ENCODE results near the gene TTC8. TPM values are rescaled to one million over a fixed set of nuclear protein-coding genes. Genes with fewer than 3 reads are reported as not detected.

Gene TTC8
- total RNA-seq, 1 donor from 2014 or later = 27.2 TPM

- Mint-ChIP-seq H3K4me1 (ENCODE audit: low read depth) (peaks cover 6% of the 10 kb centered on the region), H3K36me3 (ENCODE audit: low read depth) (no peaks in the 10 kb centered on the region), H3K27me3 (ENCODE audit: low read depth) (peaks cover 6% of the 10 kb centered on the region), H3K27ac (ENCODE audit: unreplicated experiment) (no peak overlapping the region), H3K9me3 (ENCODE audit: low read depth) (peaks cover 7% of the 10 kb centered on the region), H3K4me3 (ENCODE audit: unreplicated experiment) (no peak overlapping the region)
- DNase-seq (ENCODE audit: low spot score) = no peak
- TF ChIP-seq CTCF (IDR thresholded peaks at IDR 0.05) = no peak
Observed at GRCh38 chr14:88895116-88895515, 70.7 kb downstream of the TTC8 start.

GRCh38 chr14:88901189-88901588 lies 76.7 kb downstream of the TTC8 start:
- Mint-ChIP-seq H3K27me3 (ENCODE audit: low read depth) (peaks cover 5% of the 10 kb centered on the region), H3K4me3 (ENCODE audit: unreplicated experiment) (no peak overlapping the region), H3K9me3 (ENCODE audit: low read depth) (peaks cover 7% of the 10 kb centered on the region), H3K36me3 (ENCODE audit: low read depth) (no peaks in the 10 kb centered on the region), H3K27ac (ENCODE audit: unreplicated experiment) (no peak overlapping the region), H3K4me1 (ENCODE audit: low read depth) (peaks cover 5% of the 10 kb centered on the region)
- DNase-seq (ENCODE audit: low spot score) = no peak
- TF ChIP-seq CTCF (IDR thresholded peaks at IDR 0.05) = no peak

- Mint-ChIP-seq H3K9me3 (ENCODE audit: low read depth) (peaks cover 10% of the 10 kb centered on the region), H3K4me1 (ENCODE audit: low read depth) (peaks cover 5% of the 10 kb centered on the region), H3K27ac (ENCODE audit: unreplicated experiment) (no peak overlapping the region), H3K36me3 (ENCODE audit: low read depth) (no peaks in the 10 kb centered on the region), H3K4me3 (ENCODE audit: unreplicated experiment) (no peak overlapping the region), H3K27me3 (ENCODE audit: low read depth) (peaks cover 5% of the 10 kb centered on the region)
- no peak for DNase-seq (ENCODE audit: low spot score)
- TF ChIP-seq CTCF (IDR thresholded peaks at IDR 0.05) = no peak
Observed at GRCh38 chr14:88901991-88902390, 77.5 kb downstream of the TTC8 start.

GRCh38 chr14:88902850-88903249 lies 78.4 kb downstream of the TTC8 start:
- peaks cover 9% of the 10 kb centered on the region for H3K9me3 Mint-ChIP-seq (ENCODE audit: low read depth)
- peaks cover 5% of the 10 kb centered on the region for H3K4me1 Mint-ChIP-seq (ENCODE audit: low read depth)
- no peaks in the 10 kb centered on the region for H3K36me3 Mint-ChIP-seq (ENCODE audit: low read depth)
- peaks cover 5% of the 10 kb centered on the region for H3K27me3 Mint-ChIP-seq (ENCODE audit: low read depth)
- no peak overlapping the region for H3K27ac Mint-ChIP-seq (ENCODE audit: unreplicated experiment)
- TF ChIP-seq CTCF (IDR thresholded peaks at IDR 0.05) = no peak
- DNase-seq (ENCODE audit: low spot score) = no peak
- H3K4me3 Mint-ChIP-seq (ENCODE audit: unreplicated experiment) = no peak overlapping the region

GRCh38 chr14:88904206-88904647 lies 79.8 kb downstream of the TTC8 start:
- H3K36me3 Mint-ChIP-seq (ENCODE audit: low read depth) = no peaks in the 10 kb centered on the region
- H3K27ac Mint-ChIP-seq (ENCODE audit: unreplicated experiment) = peak overlapping the region; percentile 62
- peaks cover 10% of the 10 kb centered on the region for H3K9me3 Mint-ChIP-seq (ENCODE audit: low read depth)
- H3K4me3 Mint-ChIP-seq (ENCODE audit: unreplicated experiment) = no peak overlapping the region
- H3K4me1 Mint-ChIP-seq (ENCODE audit: low read depth) = peaks cover 5% of the 10 kb centered on the region
- H3K27me3 Mint-ChIP-seq (ENCODE audit: low read depth) = peaks cover 5% of the 10 kb centered on the region
- no peak for DNase-seq (ENCODE audit: low spot score)
- TF ChIP-seq CTCF (IDR thresholded peaks at IDR 0.05) = no peak
